ENCODE data around the gene GPR137B. TPM values are rescaled to one million over a fixed set of nuclear protein-coding genes. Genes with fewer than 3 reads are reported as not detected.
A peak's percentile ranks its signal among the peaks of the same experiment; 100 is the strongest.

The GPR137B gene
- total and polyA plus RNA-seq, 9 of the 15 experiments (the other 6 are each of a cell fraction or from before 2014, with no cell fraction given), result 0.04 to 1.0 (median 0.62) TPM

DNA sequence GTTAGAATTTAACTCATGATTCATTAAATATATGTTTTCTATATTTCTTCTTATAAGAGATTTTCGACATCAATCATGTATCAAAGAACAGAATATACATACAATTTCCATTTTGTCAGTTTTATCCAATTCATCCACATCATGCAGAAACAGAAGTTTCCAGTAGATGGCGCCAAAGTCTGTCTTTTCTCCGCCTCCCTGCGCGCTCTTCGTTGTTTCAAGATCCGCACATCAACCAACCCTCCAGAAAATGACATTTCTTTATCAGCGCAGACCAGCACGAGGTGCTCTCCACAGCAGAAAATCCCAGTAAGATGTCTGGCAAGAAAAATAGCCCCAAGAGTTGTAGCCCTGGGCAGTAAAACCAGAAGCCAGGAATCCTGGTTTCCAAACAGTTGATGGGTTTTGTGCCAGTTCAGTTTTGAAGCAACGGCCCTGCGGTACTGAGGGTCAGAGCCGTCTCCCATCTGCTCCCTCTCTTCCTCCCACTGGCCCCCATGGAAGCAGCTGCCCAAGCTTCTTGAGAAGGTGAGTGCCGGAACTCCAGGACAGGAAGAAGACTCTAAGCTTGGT lies 38.6 kb upstream of the GPR137B start (continued):
- TF ChIP-seq IRF2 (CRISPR knock-in tag; IDR thresholded peaks at IDR 0.05) (no peak), E2F3 (CRISPR knock-in tag; IDR thresholded peaks at IDR 0.05) (no peak), ZNF778 (CRISPR knock-in tag; IDR thresholded peaks at IDR 0.05) (no peak), TAF9B (IDR thresholded peaks at IDR 0.05; ENCODE audit: partially characterized antibody) (no peak), ESRRB (CRISPR knock-in tag; IDR thresholded peaks at IDR 0.05; ENCODE audit: borderline replicate concordance) (no peak), MTA2 (IDR thresholded peaks at IDR 0.05; ENCODE audit: low read depth) (no peak), PHB2 (IDR thresholded peaks at IDR 0.05; ENCODE audit: low read depth) (no peak), PPARD (CRISPR knock-in tag; IDR thresholded peaks at IDR 0.05) (no peak), POLR2G (IDR thresholded peaks at IDR 0.05; ENCODE audit: low read depth, low read length) (no peak), CBFA2T3 (IDR thresholded peaks at IDR 0.05) (peak; percentile 46), CC2D1A (IDR thresholded peaks at IDR 0.05) (peak; percentile 58; the same call in 1 of the 2 replicates), RCOR1 (IDR thresholded peaks at IDR 0.05; ENCODE audit: borderline replicate concordance in 1 of 2, low read depth in 2 of 2, low read length in 2 of 2) (peak in 1 of 2 experiments; percentile 67; a peak in 2 of 4 replicates), TCF3 (CRISPR knock-in tag; IDR thresholded peaks at IDR 0.05) (no peak), ZNF224 (CRISPR knock-in tag; IDR thresholded peaks at IDR 0.05) (no peak), NUFIP1 (IDR thresholded peaks at IDR 0.05; ENCODE audit: partially characterized antibody) (no peak), TCF7L2 (IDR thresholded peaks at IDR 0.05; ENCODE audit: low read depth, low read length) (no peak), BCL6 (CRISPR knock-in tag; IDR thresholded peaks at IDR 0.05) (no peak)
- TF ChIP-seq, protein P1, sequence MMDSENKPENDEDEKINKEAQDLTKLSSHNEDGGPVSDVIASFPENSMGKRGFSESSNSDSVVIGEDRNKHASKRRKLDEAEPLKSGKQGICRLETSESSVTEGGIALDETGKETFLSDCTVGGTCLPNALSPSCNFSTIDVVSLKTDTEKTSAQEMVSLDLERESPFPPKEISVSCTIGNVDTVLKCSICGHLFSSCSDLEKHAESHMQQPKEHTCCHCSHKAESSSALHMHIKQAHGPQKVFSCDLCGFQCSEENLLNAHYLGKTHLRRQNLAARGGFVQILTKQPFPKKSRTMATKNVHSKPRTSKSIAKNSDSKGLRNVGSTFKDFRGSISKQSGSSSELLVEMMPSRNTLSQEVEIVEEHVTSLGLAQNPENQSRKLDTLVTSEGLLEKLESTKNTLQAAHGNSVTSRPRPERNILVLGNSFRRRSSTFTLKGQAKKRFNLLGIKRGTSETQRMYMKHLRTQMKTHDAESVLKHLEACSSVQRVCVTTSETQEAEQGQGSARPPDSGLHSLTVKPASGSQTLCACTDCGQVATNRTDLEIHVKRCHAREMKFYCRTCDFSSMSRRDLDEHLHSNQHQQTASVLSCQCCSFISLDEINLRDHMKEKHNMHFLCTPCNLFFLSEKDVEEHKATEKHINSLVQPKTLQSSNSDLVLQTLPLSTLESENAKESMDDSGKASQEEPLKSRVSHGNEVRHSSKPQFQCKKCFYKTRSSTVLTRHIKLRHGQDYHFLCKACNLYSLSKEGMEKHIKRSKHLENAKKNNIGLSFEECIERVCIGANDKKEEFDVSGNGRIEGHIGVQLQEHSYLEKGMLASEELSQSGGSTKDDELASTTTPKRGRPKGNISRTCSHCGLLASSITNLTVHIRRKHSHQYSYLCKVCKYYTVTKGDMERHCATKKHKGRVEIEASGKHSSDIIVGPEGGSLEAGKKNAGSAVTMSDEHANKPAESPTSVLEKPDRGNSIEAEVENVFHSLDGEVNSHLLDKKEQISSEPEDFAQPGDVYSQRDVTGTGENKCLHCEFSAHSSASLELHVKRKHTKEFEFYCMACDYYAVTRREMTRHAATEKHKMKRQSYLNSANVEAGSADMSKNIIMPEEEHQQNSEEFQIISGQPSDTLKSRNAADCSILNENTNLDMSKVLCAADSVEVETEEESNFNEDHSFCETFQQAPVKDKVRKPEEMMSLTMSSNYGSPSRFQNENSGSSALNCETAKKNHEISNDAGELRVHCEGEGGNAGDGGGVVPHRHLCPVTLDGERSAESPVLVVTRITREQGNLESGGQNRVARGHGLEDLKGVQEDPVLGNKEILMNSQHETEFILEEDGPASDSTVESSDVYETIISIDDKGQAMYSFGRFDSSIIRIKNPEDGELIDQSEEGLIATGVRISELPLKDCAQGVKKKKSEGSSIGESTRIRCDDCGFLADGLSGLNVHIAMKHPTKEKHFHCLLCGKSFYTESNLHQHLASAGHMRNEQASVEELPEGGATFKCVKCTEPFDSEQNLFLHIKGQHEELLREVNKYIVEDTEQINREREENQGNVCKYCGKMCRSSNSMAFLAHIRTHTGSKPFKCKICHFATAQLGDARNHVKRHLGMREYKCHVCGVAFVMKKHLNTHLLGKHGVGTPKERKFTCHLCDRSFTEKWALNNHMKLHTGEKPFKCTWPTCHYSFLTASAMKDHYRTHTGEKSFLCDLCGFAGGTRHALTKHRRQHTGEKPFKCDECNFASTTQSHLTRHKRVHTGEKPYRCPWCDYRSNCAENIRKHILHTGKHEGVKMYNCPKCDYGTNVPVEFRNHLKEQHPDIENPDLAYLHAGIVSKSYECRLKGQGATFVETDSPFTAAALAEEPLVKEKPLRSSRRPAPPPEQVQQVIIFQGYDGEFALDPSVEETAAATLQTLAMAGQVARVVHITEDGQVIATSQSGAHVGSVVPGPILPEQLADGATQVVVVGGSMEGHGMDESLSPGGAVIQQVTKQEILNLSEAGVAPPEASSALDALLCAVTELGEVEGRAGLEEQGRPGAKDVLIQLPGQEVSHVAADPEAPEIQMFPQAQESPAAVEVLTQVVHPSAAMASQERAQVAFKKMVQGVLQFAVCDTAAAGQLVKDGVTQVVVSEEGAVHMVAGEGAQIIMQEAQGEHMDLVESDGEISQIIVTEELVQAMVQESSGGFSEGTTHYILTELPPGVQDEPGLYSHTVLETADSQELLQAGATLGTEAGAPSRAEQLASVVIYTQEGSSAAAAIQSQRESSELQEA (IDR thresholded peaks at IDR 0.05; ENCODE audit: low read depth), result no peak
- TF ChIP-seq, protein P2, sequence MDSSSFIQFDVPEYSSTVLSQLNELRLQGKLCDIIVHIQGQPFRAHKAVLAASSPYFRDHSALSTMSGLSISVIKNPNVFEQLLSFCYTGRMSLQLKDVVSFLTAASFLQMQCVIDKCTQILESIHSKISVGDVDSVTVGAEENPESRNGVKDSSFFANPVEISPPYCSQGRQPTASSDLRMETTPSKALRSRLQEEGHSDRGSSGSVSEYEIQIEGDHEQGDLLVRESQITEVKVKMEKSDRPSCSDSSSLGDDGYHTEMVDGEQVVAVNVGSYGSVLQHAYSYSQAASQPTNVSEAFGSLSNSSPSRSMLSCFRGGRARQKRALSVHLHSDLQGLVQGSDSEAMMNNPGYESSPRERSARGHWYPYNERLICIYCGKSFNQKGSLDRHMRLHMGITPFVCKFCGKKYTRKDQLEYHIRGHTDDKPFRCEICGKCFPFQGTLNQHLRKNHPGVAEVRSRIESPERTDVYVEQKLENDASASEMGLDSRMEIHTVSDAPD (CRISPR knock-in tag; IDR thresholded peaks at IDR 0.05), result no peak
- TF ChIP-seq, protein P3, sequence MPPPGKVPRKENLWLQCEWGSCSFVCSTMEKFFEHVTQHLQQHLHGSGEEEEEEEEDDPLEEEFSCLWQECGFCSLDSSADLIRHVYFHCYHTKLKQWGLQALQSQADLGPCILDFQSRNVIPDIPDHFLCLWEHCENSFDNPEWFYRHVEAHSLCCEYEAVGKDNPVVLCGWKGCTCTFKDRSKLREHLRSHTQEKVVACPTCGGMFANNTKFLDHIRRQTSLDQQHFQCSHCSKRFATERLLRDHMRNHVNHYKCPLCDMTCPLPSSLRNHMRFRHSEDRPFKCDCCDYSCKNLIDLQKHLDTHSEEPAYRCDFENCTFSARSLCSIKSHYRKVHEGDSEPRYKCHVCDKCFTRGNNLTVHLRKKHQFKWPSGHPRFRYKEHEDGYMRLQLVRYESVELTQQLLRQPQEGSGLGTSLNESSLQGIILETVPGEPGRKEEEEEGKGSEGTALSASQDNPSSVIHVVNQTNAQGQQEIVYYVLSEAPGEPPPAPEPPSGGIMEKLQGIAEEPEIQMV (tag; conservative IDR thresholded peaks at IDR 0.05; ENCODE audit: low read depth), result no peak

Data from K562 (cell line).